Osteocyte (in vitro differentiated cells): ENCODE results near the gene PRKCD. TPM values are rescaled to one million over a fixed set of nuclear protein-coding genes. Genes with fewer than 3 reads are reported as not detected.

Source experiments
- total RNA-seq: library from RNA; stranded (reverse); gene quantifications from 2 replicates; pipeline ENCODE4 v1.2.1, GENCODE V29; 2021

Gene PRKCD
- total RNA-seq, 1 donor from 2014 or later, result 17.1 TPM

Other genes starting within 250 kb of the PRKCD start
- gene SFMBT1, start 115.1 kb upstream of the PRKCD start, total RNA-seq, result 7.9 and 8.0 TPM in 2 replicates
- gene RFT1, start 30.8 kb upstream of the PRKCD start, total RNA-seq, result 19.1 and 21.4 TPM in 2 replicates
- 480 and 494 TPM in 2 replicates for gene TKT, start 94.8 kb downstream of the PRKCD start, total RNA-seq
- 20.8 and 24.2 TPM in 2 replicates for gene DCP1A, start 186.3 kb downstream of the PRKCD start, total RNA-seq